Renal cortical epithelial cell (primary cell): ENCODE results near the gene MTM1. TPM values are rescaled to one million over a fixed set of nuclear protein-coding genes. Genes with fewer than 3 reads are reported as not detected.

Experiments used
- DNase-seq: peaks from one replicate; pipeline ENCODE4 v3.0.0-alpha.2; 2011; ENCODE audit warnings: low read depth
- total RNA-seq: library from RNA; depleted of rRNA; stranded (reverse); fragments of >200 nt; gene quantifications from 2 replicates; pipeline ENCODE4 v1.2.3, GENCODE V29; 2014

MTM1 gene
- total RNA-seq, 1 donor from 2014 or later: 19.2 TPM

GRCh38 chrX:150548684-150549083 lies 19.7 kb upstream of the MTM1 start:
- DNase-seq: peak; percentile 45

- DNase-seq: no peak
These were observed 16.5 kb upstream of the MTM1 start for GRCh38 chrX:150551963-150552362.

GRCh38 chrX:150558424-150558823 lies 10.0 kb upstream of the MTM1 start:
- DNase-seq: no peak

- DNase-seq: no peak
These were observed 3.6 kb upstream of the MTM1 start for GRCh38 chrX:150564838-150565237.

GRCh38 chrX:150565551-150565950 lies 2.9 kb upstream of the MTM1 start:
- DNase-seq: no peak

GRCh38 chrX:150566734-150567182 lies 1.7 kb upstream of the MTM1 start:
- DNase-seq: no peak

GRCh38 chrX:150567645-150568319 lies 639 bp upstream of the MTM1 start:
- DNase-seq: no peak

- no peak for DNase-seq
These were observed 695 bp downstream of the MTM1 start for GRCh38 chrX:150569155-150569477.

- DNase-seq: no peak
These were observed 2.1 kb downstream of the MTM1 start for GRCh38 chrX:150570512-150570911.

GRCh38 chrX:150572206-150572605 lies 3.8 kb downstream of the MTM1 start:
- DNase-seq: no peak

- no peak for DNase-seq
These were observed 4.7 kb downstream of the MTM1 start for GRCh38 chrX:150573106-150573505.

GRCh38 chrX:150573702-150574101 lies 5.3 kb downstream of the MTM1 start:
- DNase-seq: no peak

- DNase-seq: no peak
These were observed 6.4 kb downstream of the MTM1 start for GRCh38 chrX:150574559-150575418.

GRCh38 chrX:150575419-150575814 lies 7.0 kb downstream of the MTM1 start:
- peak; percentile 90 for DNase-seq

- DNase-seq: no peak
These were observed 8.8 kb downstream of the MTM1 start for GRCh38 chrX:150577174-150577573.

GRCh38 chrX:150581093-150581775 lies 12.8 kb downstream of the MTM1 start:
- peak; percentile 70 for DNase-seq

- no peak for DNase-seq
These were observed 14.0 kb downstream of the MTM1 start for GRCh38 chrX:150582338-150582948.

- no peak for DNase-seq
These were observed 19.4 kb downstream of the MTM1 start for GRCh38 chrX:150587585-150588503.

- DNase-seq: no peak
These were observed 26.2 kb downstream of the MTM1 start for GRCh38 chrX:150594584-150594983.

- DNase-seq: no peak
These were observed 30.8 kb downstream of the MTM1 start for GRCh38 chrX:150599226-150599625.

- no peak for DNase-seq
These were observed 33.9 kb downstream of the MTM1 start for GRCh38 chrX:150602296-150602695.
